ENCODE measurements around the gene CXCR5.

CXCR5 gene

GRCh38 chr11:118857385-118857784, 26.3 kb upstream of the CXCR5 start:
- TF ChIP-seq CTCF (IDR thresholded peaks at IDR 0.05; ENCODE audit: low read length, missing control alignments) = no peak
- no peak overlapping the region for H3K4me3 ChIP-seq (replicated peaks; ENCODE audit: low read depth, low read length)
- no peak for DNase-seq (ENCODE audit: low read depth)

GRCh38 chr11:118859973-118860372, 23.7 kb upstream of the CXCR5 start:
- no peak for TF ChIP-seq CTCF (IDR thresholded peaks at IDR 0.05; ENCODE audit: low read length, missing control alignments)
- no peak for DNase-seq (ENCODE audit: low read depth)
- no peak overlapping the region for H3K4me3 ChIP-seq (replicated peaks; ENCODE audit: low read depth, low read length)

- no peak overlapping the region for H3K4me3 ChIP-seq (replicated peaks; ENCODE audit: low read depth, low read length)
- no peak for TF ChIP-seq CTCF (IDR thresholded peaks at IDR 0.05; ENCODE audit: low read length, missing control alignments)
- no peak for DNase-seq (ENCODE audit: low read depth)
Observed at GRCh38 chr11:118868659-118869058, 15.0 kb upstream of the CXCR5 start.

- peak; percentile 5 for TF ChIP-seq CTCF (IDR thresholded peaks at IDR 0.05; ENCODE audit: low read length, missing control alignments)
- peak; percentile 42 for DNase-seq (ENCODE audit: low read depth)
- H3K4me3 ChIP-seq (replicated peaks; ENCODE audit: low read depth, low read length) = no peak overlapping the region
Observed at GRCh38 chr11:118870396-118871343, 13.0 kb upstream of the CXCR5 start.

GRCh38 chr11:118872403-118872821, 11.3 kb upstream of the CXCR5 start:
- TF ChIP-seq CTCF (IDR thresholded peaks at IDR 0.05; ENCODE audit: low read length, missing control alignments) = no peak
- H3K4me3 ChIP-seq (replicated peaks; ENCODE audit: low read depth, low read length) = no peak overlapping the region
- DNase-seq (ENCODE audit: low read depth) = no peak

GRCh38 chr11:118873804-118874203, 9.9 kb upstream of the CXCR5 start:
- no peak for TF ChIP-seq CTCF (IDR thresholded peaks at IDR 0.05; ENCODE audit: low read length, missing control alignments)
- DNase-seq (ENCODE audit: low read depth) = no peak
- no peak overlapping the region for H3K4me3 ChIP-seq (replicated peaks; ENCODE audit: low read depth, low read length)

- no peak for DNase-seq (ENCODE audit: low read depth)
- TF ChIP-seq CTCF (IDR thresholded peaks at IDR 0.05; ENCODE audit: low read length, missing control alignments) = no peak
- no peak overlapping the region for H3K4me3 ChIP-seq (replicated peaks; ENCODE audit: low read depth, low read length)
Observed at GRCh38 chr11:118876286-118876685, 7.4 kb upstream of the CXCR5 start.

Data from fibroblast of pulmonary artery (primary cell).